ENCODE measurements around the gene CAB39L. TPM values are rescaled to one million over a fixed set of nuclear protein-coding genes. Genes with fewer than 3 reads are reported as not detected.
A peak's percentile ranks its signal among the peaks of the same experiment; 100 is the strongest.

CAB39L gene
- total and polyA plus RNA-seq, 2 experiments from 2014 or later = 3.3 to 4.4 TPM

- TF ChIP-seq EZH2 (IDR thresholded peaks at IDR 0.05; ENCODE audit: low read depth, unreplicated experiment) (no peak), EZH2phosphoT487 (IDR thresholded peaks at IDR 0.05; ENCODE audit: unreplicated experiment) (no peak), POLR2AphosphoS5 (IDR thresholded peaks at IDR 0.05; ENCODE audit: low read depth) (no peak), STAT1 (IDR thresholded peaks at IDR 0.05; ENCODE audit: unreplicated experiment) (no peak), ZNF331 (CRISPR knock-in tag; IDR thresholded peaks at IDR 0.05; ENCODE audit: low read depth) (no peak), ZNF114 (CRISPR knock-in tag; IDR thresholded peaks at IDR 0.05) (no peak), REST (IDR thresholded peaks at IDR 0.05; ENCODE audit: unreplicated experiment) (no peak), NANOG (IDR thresholded peaks at IDR 0.05; ENCODE audit: borderline replicate concordance) (no peak), JUNB (IDR thresholded peaks at IDR 0.05; ENCODE audit: unreplicated experiment) (no peak), ETS1 (IDR thresholded peaks at IDR 0.05) (no peak), CTCF (conservative IDR thresholded peaks at IDR 0.05; ENCODE audit: low read depth in 2 of 2) (no peak), CREB1 (CRISPR knock-in tag; IDR thresholded peaks at IDR 0.05; ENCODE audit: low read depth) (no peak), ZNF462 (CRISPR knock-in tag; IDR thresholded peaks at IDR 0.05) (no peak)
- ATAC-seq = peak; percentile 9
- H3K4me3 ChIP-seq = peak overlapping the region; percentile 76
- H3K27me3 Mint-ChIP-seq (ENCODE audit: insufficient read depth, low read depth, poor library complexity) = peaks cover 6% of the 10 kb centered on the region
- H4K20me1 ChIP-seq (replicated peaks; ENCODE audit: insufficient read depth) = no peaks in the 10 kb centered on the region
- H3K79me2 ChIP-seq (replicated peaks; ENCODE audit: insufficient read depth) = no peaks in the 10 kb centered on the region; the same call in 1 of the 2 replicates
- H3K36me3 ChIP-seq (ENCODE audit: insufficient read depth) = no peaks in the 10 kb centered on the region
- H3K27me3 ChIP-seq (ENCODE audit: insufficient read depth) = no peaks in the 10 kb centered on the region
- H3K27ac Mint-ChIP-seq = peak overlapping the region; percentile 99
- H3K4me3 Mint-ChIP-seq = peak overlapping the region; percentile 97
- H3K4me1 ChIP-seq (ENCODE audit: insufficient read depth) = no peaks in the 10 kb centered on the region
- H3K27ac ChIP-seq (ENCODE audit: low read depth) = peak overlapping the region; percentile 91
- no peak for DNase-seq (ENCODE audit: low spot score)
- peak overlapping the region; percentile 63 for H2AFZ ChIP-seq
- no peaks in the 10 kb centered on the region for H3K36me3 Mint-ChIP-seq (ENCODE audit: low read depth)
- no peaks in the 10 kb centered on the region for H3K9me2 ChIP-seq (ENCODE audit: insufficient read depth)
- H3K4me1 Mint-ChIP-seq = peaks cover 8% of the 10 kb centered on the region; the same call in 2 of the 3 replicates
- no peaks in the 10 kb centered on the region for H3K9me3 Mint-ChIP-seq
- 0 out of 2 replicates have a peak, but pooled peaks cover 3% of the 10 kb centered on the region for H3F3A ChIP-seq (replicated peaks; ENCODE audit: low read depth)
- H3K4me2 ChIP-seq = peak overlapping the region; percentile 82
These were observed 534 bp downstream of the CAB39L start for GRCh38 chr13:49443357-49443703.

Measured in GM23338 (cell line).